GM19328 (cell line): Measurements from ENCODE around the gene SLC2A1.
"Not testable (repeated sequence)": the region's sequence is repeated elsewhere in the genome, so short reads cannot be mapped to it uniquely, and the experiment has no call there.

Experiments used
- ATAC-seq: cut with Tn5 transposase; IDR thresholded peaks from one replicate; pipeline ENCODE4 v1.9.1; 2021; ENCODE audit warnings: mild to moderate bottlenecking, moderate library complexity; ENCODE audit not compliant: unreplicated experiment

SLC2A1 gene

GRCh38 chr1:42931911-42932422, 26.7 kb downstream of the SLC2A1 start:
- ATAC-seq, result peak; percentile 61

- ATAC-seq, result no peak
Measured at GRCh38 chr1:42931108-42931539, 27.5 kb downstream of the SLC2A1 start.

- ATAC-seq, result no peak
Measured at GRCh38 chr1:42930178-42931107, 28.2 kb downstream of the SLC2A1 start.

GRCh38 chr1:42929434-42930177, 29.1 kb downstream of the SLC2A1 start:
- ATAC-seq, result no peak

- no peak for ATAC-seq
Measured at GRCh38 chr1:42928859-42929258, 29.8 kb downstream of the SLC2A1 start.

- no peak for ATAC-seq
Measured at GRCh38 chr1:42927920-42928505, 30.7 kb downstream of the SLC2A1 start.

GRCh38 chr1:42927274-42927841, 31.3 kb downstream of the SLC2A1 start:
- no peak for ATAC-seq

GRCh38 chr1:42926879-42927242, 31.8 kb downstream of the SLC2A1 start:
- ATAC-seq, result no peak

- no peak for ATAC-seq
Measured at GRCh38 chr1:42926235-42926878, 32.3 kb downstream of the SLC2A1 start.

- ATAC-seq, result peak; percentile 5
Measured at GRCh38 chr1:42924851-42925760, 33.6 kb downstream of the SLC2A1 start.

- ATAC-seq, result peak; percentile 94
Measured at GRCh38 chr1:42924082-42924850, 34.4 kb downstream of the SLC2A1 start.

GRCh38 chr1:42923367-42924081, 35.1 kb downstream of the SLC2A1 start:
- ATAC-seq, result no peak

- no peak for ATAC-seq
Measured at GRCh38 chr1:42922687-42923366, 35.8 kb downstream of the SLC2A1 start.

- ATAC-seq, result no peak
Measured at GRCh38 chr1:42921769-42922168, 36.9 kb downstream of the SLC2A1 start.

- ATAC-seq, result not testable (repeated sequence)
Measured at GRCh38 chr1:42919651-42920050, 39.0 kb downstream of the SLC2A1 start.

- no peak for ATAC-seq
Measured at GRCh38 chr1:42917241-42917495, 41.5 kb downstream of the SLC2A1 start.

- no peak for ATAC-seq
Measured at GRCh38 chr1:42915456-42915855, 43.2 kb downstream of the SLC2A1 start.
